CD4-positive, alpha-beta T cell (primary cell): Measurements from ENCODE around the gene AQP10. TPM values are rescaled to one million over a fixed set of nuclear protein-coding genes. Genes with fewer than 3 reads are reported as not detected.

ENCODE experiments used
- ATAC-seq: fragments of 200-7000 bp; cut with Tn5 transposase; one replicate; pipeline ENCODE4 v1.10.0; 2022; ENCODE audit warnings: mild to moderate bottlenecking; ENCODE audit not compliant: poor library complexity
- CTCF ChIA-PET: fragments of 350-600 bp; sonication (Branson Sonifier 250); formaldehyde crosslinking; loops from one replicate; lab custom pipeline; 2021; ENCODE audit warnings: antibody characterized with exemption, inconsistent platforms; lab: Charles Lee
- POLR2A ChIA-PET: fragments of 350-600 bp; sonication (Branson Sonifier 250); formaldehyde crosslinking; loops from one replicate; lab custom pipeline; 2021; ENCODE audit warnings: antibody characterized with exemption, inconsistent platforms; lab: Charles Lee
- DNase-seq, 14 experiments: peaks; one replicate each; pipeline ENCODE4 v3.0.0-alpha.2; 2013 to 2020; ENCODE audit warnings: mixed read lengths in 2 of 14
- H3K27ac ChIP-seq, 2 donors: one replicate each; pipeline versions ENCODE4 v1.5.1 to v1.7.0; 2013; ENCODE audit warnings: low read length in 2 of 2, low read depth in 1 of 2, mild to moderate bottlenecking in 1 of 2
- H3K27me3 ChIP-seq, 2 experiments: 1 replicate in 1 of 2; 2 replicates in 1 of 2; pipeline versions ENCODE4 v1.6.1 to v1.7.0; 2013; ENCODE audit warnings: low read length in 2 of 2, control low read depth in 1 of 2, mild to moderate bottlenecking in 1 of 2, moderate library complexity in 1 of 2; ENCODE audit not compliant: insufficient read depth in 2 of 2, control insufficient read depth in 1 of 2
- H3K36me3 ChIP-seq: one replicate; pipeline ENCODE4 v1.6.1; 2013; ENCODE audit warnings: low read length, control low read depth; ENCODE audit not compliant: insufficient read depth
- H3K4me1 ChIP-seq: one replicate; pipeline ENCODE4 v1.6.1; 2013; ENCODE audit warnings: low read length, control low read depth; ENCODE audit not compliant: insufficient read depth
- H3K4me3 ChIP-seq: one replicate; pipeline ENCODE4 v1.5.1; 2013; ENCODE audit warnings: mild to moderate bottlenecking, low read length, moderate library complexity
- H3K9me3 ChIP-seq, 2 experiments: 1 replicate in 1 of 2; 2 replicates in 1 of 2; pipeline versions ENCODE4 v1.6.1 to v1.7.0; 2013; ENCODE audit warnings: low read length in 2 of 2, mild to moderate bottlenecking in 2 of 2, control low read depth in 1 of 2, moderate library complexity in 1 of 2; ENCODE audit not compliant: control insufficient read depth in 1 of 2, insufficient read depth in 1 of 2
- H3K27ac Mint-ChIP-seq: one replicate; pipeline ENCODE4 v1.8.0; 2020; ENCODE audit warnings: mixed read lengths
- H3K27me3 Mint-ChIP-seq: one replicate; pipeline ENCODE4 v1.8.0; 2021; ENCODE audit warnings: mixed read lengths
- H3K36me3 Mint-ChIP-seq: one replicate; pipeline ENCODE4 v1.8.0; 2021; ENCODE audit warnings: low read depth, mixed read lengths
- H3K4me1 Mint-ChIP-seq: one replicate; pipeline ENCODE4 v1.8.0; 2021; ENCODE audit warnings: low read depth, mixed read lengths
- H3K4me3 Mint-ChIP-seq: one replicate; pipeline ENCODE4 v1.8.0; 2020; ENCODE audit warnings: mild to moderate bottlenecking, mixed read lengths
- H3K9me3 Mint-ChIP-seq: one replicate; pipeline ENCODE4 v1.8.0; 2020; ENCODE audit warnings: mixed read lengths
- CTCF ChIP-seq: fragments of 200-600 bp; IDR thresholded peaks from one replicate; pipeline ENCODE4 v1.8.0; 2022; ENCODE audit warnings: antibody characterized with exemption, mild to moderate bottlenecking
- intact Hi-C, 2 experiments: fragments of 100-400 bp; cut with DNase I in 1 of 2; cut with micrococcal nuclease in 1 of 2; formaldehyde crosslinking; loops; one replicate each; pipeline versions ENCODE4 v1.15.1 to v1.9.0; 2023 to 2025; cut with DNase I, micrococcal nuclease
- total RNA-seq, 174 experiments: library from RNA in 2 of 174; stranded (reverse) in 2 of 174; gene quantifications; one replicate each; pipeline ENCODE4 v1.2.3 and lab custom pipeline; 2021 to 2026

The AQP10 gene
- total RNA-seq, 2 experiments from 2014 or later, result not detected

GRCh38 chr1:154288661-154289060 lies 32.2 kb upstream of the AQP10 start:
- Histone ChIP-seq H3K36me3 (no peaks in the 10 kb centered on the region), H3K9me3 (no peaks in the 10 kb centered on the region), H3K27me3 (no peaks in the 10 kb centered on the region), H3K27ac (no peak overlapping the region), H3K4me1 (no peaks in the 10 kb centered on the region), H3K4me3 (no peak overlapping the region)
- ChIA-PET CTCF (interaction anchor here (0.8 kb wide), 1 partner anchor 46 kb away, joined by 4 read pairs; no protein-coding TSS in a partner anchor), POLR2A (no interaction called here)
- ATAC-seq (no peak), DNase-seq (no peak)
- Mint-ChIP-seq H3K4me1 (no peaks in the 10 kb centered on the region), H3K27me3 (no peaks in the 10 kb centered on the region), H3K36me3 (peaks cover 4% of the 10 kb centered on the region), H3K4me3 (no peak overlapping the region), H3K27ac (no peak overlapping the region), H3K9me3 (no peaks in the 10 kb centered on the region)
- no peak for TF ChIP-seq CTCF
- intact Hi-C loops, result loop anchor here in 1 of 2 experiments (2.0 kb wide), 1 partner anchor 16 kb away; no protein-coding TSS in a partner anchor

- ATAC-seq (no peak), DNase-seq (no peak)
- Mint-ChIP-seq H3K27ac (no peak overlapping the region), H3K4me1 (no peaks in the 10 kb centered on the region), H3K9me3 (peaks cover 4% of the 10 kb centered on the region), H3K36me3 (peaks cover 9% of the 10 kb centered on the region), H3K27me3 (no peaks in the 10 kb centered on the region), H3K4me3 (no peak overlapping the region)
- intact Hi-C loops, result no loop called here
- H3K27me3 ChIP-seq, result no peaks in the 10 kb centered on the region
- no peaks in the 10 kb centered on the region for H3K4me1 ChIP-seq
- POLR2A ChIA-PET, result no interaction called here
- TF ChIP-seq CTCF, result no peak
- CTCF ChIA-PET, result interaction anchor here (0.6 kb wide), 1 partner anchor 19 kb away, joined by 5 read pairs; no protein-coding TSS in a partner anchor
- no peak overlapping the region for H3K27ac ChIP-seq
- no peak overlapping the region for H3K4me3 ChIP-seq
- peaks cover 15% of the 10 kb centered on the region in 2 experiments for H3K9me3 ChIP-seq
- H3K36me3 ChIP-seq, result no peaks in the 10 kb centered on the region
Measured at GRCh38 chr1:154290921-154291320, 30.0 kb upstream of the AQP10 start.

GRCh38 chr1:154295408-154296235 lies 25.3 kb upstream of the AQP10 start:
- no peak overlapping the region for H3K27ac Mint-ChIP-seq
- no peaks in the 10 kb centered on the region for H3K27me3 ChIP-seq
- H3K4me1 Mint-ChIP-seq, result no peaks in the 10 kb centered on the region
- intact Hi-C loops, result no loop called here
- H3K36me3 Mint-ChIP-seq, result peaks cover 9% of the 10 kb centered on the region
- no peak for TF ChIP-seq CTCF
- H3K4me1 ChIP-seq, result no peaks in the 10 kb centered on the region
- peaks cover 15 to 27% of the 10 kb centered on the region in 2 experiments for H3K9me3 ChIP-seq
- no peak for ATAC-seq
- POLR2A ChIA-PET, result interaction anchor here (0.8 kb wide), 1 partner anchor 144 kb away, joined by 4 read pairs; no protein-coding TSS in a partner anchor
- DNase-seq, result no peak
- no peak overlapping the region for H3K4me3 ChIP-seq
- no peaks in the 10 kb centered on the region for H3K27me3 Mint-ChIP-seq
- no peak overlapping the region for H3K27ac ChIP-seq
- no peak overlapping the region for H3K4me3 Mint-ChIP-seq
- peaks cover 4% of the 10 kb centered on the region for H3K9me3 Mint-ChIP-seq
- CTCF ChIA-PET, result no interaction called here
- no peaks in the 10 kb centered on the region for H3K36me3 ChIP-seq
